Retinal pigment epithelial cell (primary cell): ENCODE data around the gene KLF9.
A peak's percentile ranks its signal among the peaks of the same experiment; 100 is the strongest.

Experiments used
- DNase-seq: peaks from one replicate; pipeline ENCODE4 v3.0.0-alpha.2; 2010; ENCODE audit warnings: low read depth
- H3K4me3 ChIP-seq: 2 replicates; pipeline ENCODE4 v1.5.1; 2011; ENCODE audit warnings: mild to moderate bottlenecking, low read length, control low read depth, moderate library complexity
- CTCF ChIP-seq: conservative IDR thresholded peaks from 2 replicates; pipeline ENCODE4 v1.5.1; 2011; ENCODE audit warnings: low read depth, low read length, control low read depth, inconsistent platforms

Gene KLF9

GRCh38 chr9:70439991-70440706, 25.7 kb upstream of the KLF9 start:
- no peak for TF ChIP-seq CTCF
- no peak for DNase-seq
- H3K4me3 ChIP-seq, result no peak overlapping the region

- peak; percentile 55 for DNase-seq
- TF ChIP-seq CTCF, result no peak
- H3K4me3 ChIP-seq, result no peak overlapping the region
Observed at GRCh38 chr9:70438341-70438928, 24.0 kb upstream of the KLF9 start.

GRCh38 chr9:70435948-70436347, 21.5 kb upstream of the KLF9 start:
- no peak for TF ChIP-seq CTCF
- no peak overlapping the region for H3K4me3 ChIP-seq
- peak; percentile 44 for DNase-seq

- TF ChIP-seq CTCF, result no peak
Observed at GRCh38 chr9:70429899-70430298, 15.4 kb upstream of the KLF9 start.

GRCh38 chr9:70428781-70429180, 14.3 kb upstream of the KLF9 start:
- no peak overlapping the region for H3K4me3 ChIP-seq
- TF ChIP-seq CTCF, result no peak
- no peak for DNase-seq

More at GRCh38 chr9:70429899-70430298, 15.4 kb upstream of the KLF9 start:
- H3K4me3 ChIP-seq, result no peak overlapping the region
- no peak for DNase-seq

GRCh38 chr9:70427161-70427945, 12.9 kb upstream of the KLF9 start:
- no peak overlapping the region for H3K4me3 ChIP-seq
- DNase-seq, result no peak
- TF ChIP-seq CTCF, result no peak

GRCh38 chr9:70425192-70425591, 10.7 kb upstream of the KLF9 start:
- H3K4me3 ChIP-seq, result no peak overlapping the region
- TF ChIP-seq CTCF, result no peak
- DNase-seq, result no peak
